22Rv1 (cell line): ENCODE measurements around the gene LY6G5B.
A peak's percentile ranks its signal among the peaks of the same experiment; 100 is the strongest.

Experiments used
- CTCF ChIP-seq: fragments of 450-650 bp; IDR thresholded peaks from 2 replicates; pipeline ENCODE4 v1.5.1; 2017; ENCODE audit warnings: mild to moderate bottlenecking
- ZFX ChIP-seq: fragments of 450-650 bp; IDR thresholded peaks from 2 replicates; pipeline ENCODE4 v1.6.1; 2017; ENCODE audit warnings: antibody characterized with exemption, borderline replicate concordance

- TF ChIP-seq CTCF = peak; percentile 71
- TF ChIP-seq ZFX = no peak
Measured at GRCh38 chr6:31712296-31712695, 42.5 kb downstream of the LY6G5B start.
